AG09319 (cell line): ENCODE results near the gene DPY19L1.
"Not testable (repeated sequence)": the region's sequence is repeated elsewhere in the genome, so short reads cannot be mapped to it uniquely, and the experiment has no call there.

Experiments used
- DNase-seq: peaks from one replicate; pipeline ENCODE4 v3.0.0-alpha.2; 2010; ENCODE audit warnings: low read depth; ENCODE audit errors: extremely low read depth
- TF ChIP-seq, protein P1 (sequence below): IDR thresholded peaks from 2 replicates; pipeline ENCODE4 v1.5.1; 2011; ENCODE audit warnings: low read depth, mild to moderate bottlenecking, inconsistent platforms, low read length, moderate library complexity

DPY19L1 gene

GRCh38 chr7:34939175-34939574, 98.1 kb downstream of the DPY19L1 start:
- no peak for DNase-seq
- TF ChIP-seq, protein P1, sequence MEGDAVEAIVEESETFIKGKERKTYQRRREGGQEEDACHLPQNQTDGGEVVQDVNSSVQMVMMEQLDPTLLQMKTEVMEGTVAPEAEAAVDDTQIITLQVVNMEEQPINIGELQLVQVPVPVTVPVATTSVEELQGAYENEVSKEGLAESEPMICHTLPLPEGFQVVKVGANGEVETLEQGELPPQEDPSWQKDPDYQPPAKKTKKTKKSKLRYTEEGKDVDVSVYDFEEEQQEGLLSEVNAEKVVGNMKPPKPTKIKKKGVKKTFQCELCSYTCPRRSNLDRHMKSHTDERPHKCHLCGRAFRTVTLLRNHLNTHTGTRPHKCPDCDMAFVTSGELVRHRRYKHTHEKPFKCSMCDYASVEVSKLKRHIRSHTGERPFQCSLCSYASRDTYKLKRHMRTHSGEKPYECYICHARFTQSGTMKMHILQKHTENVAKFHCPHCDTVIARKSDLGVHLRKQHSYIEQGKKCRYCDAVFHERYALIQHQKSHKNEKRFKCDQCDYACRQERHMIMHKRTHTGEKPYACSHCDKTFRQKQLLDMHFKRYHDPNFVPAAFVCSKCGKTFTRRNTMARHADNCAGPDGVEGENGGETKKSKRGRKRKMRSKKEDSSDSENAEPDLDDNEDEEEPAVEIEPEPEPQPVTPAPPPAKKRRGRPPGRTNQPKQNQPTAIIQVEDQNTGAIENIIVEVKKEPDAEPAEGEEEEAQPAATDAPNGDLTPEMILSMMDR = no peak

DNA sequence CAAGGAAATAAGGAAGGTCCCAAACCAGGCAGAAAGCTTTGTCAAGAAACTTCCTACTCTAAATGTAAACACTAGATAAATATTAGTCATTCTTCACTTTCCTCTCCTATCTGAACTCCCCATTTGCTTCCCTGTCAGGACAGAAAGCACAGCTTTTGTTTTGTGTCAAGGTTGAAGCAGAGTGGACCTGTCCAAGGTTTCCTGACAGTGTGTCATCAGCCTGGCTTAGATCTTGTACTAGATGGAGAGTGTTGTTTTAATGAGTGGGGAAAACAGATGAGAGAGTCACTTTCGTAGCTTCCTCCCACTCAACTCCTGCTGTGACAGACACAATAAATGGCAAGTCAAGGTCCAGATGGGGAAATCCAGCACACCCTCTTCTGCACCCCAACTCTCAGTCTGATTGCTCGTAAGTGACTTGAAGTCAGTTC, 101.5 kb downstream of the DPY19L1 start:
- DNase-seq = not testable (repeated sequence)

GRCh38 chr7:34931739-34932138, 105.5 kb downstream of the DPY19L1 start:
- TF ChIP-seq, protein P1 = no peak
- no peak for DNase-seq

DNA sequence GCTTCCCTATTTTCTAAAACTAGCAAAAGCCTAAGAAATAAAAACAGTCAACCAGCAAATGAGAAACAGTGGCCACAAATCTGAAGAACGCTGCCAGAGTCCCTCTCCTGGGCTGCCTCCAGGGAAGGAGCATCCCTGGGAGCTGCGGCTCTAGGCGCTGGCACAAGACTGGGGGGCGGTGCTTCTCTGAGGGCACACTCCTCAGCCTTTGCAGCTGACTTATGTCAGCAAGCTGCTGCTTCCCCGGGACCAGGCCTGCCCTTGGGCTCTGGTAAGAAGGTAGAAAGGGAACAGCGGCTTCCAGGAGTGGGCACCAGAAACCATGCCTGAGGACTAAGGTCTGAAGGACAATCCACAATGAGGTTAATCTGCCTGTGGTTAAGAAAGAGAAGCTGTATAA, 107.5 kb downstream of the DPY19L1 start:
- not testable (repeated sequence) for DNase-seq

GRCh38 chr7:34928560-34928959, 108.7 kb downstream of the DPY19L1 start:
- TF ChIP-seq, protein P1 = no peak
- DNase-seq = no peak

DNA sequence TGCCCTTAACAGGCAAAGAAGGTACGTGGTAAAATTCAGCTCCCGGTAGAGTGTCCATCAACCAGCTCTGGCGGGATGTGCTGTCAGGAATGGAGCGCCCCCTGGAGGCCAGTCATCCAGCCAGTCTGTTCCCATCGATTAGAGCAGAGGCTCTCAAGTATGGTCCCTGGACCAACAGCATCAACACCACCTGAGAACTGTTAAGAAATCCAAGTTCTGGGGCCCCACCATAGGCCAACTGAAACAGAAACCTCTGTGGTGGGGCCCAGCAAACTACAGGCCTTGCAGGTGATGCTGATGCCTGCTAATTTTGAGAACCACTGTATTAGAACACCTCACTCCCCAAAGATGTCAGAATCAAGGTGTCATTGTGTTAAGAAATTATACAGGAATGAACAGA, 109.2 kb downstream of the DPY19L1 start:
- TF ChIP-seq, protein P1 = peak; percentile 34
- DNase-seq = no peak

- DNase-seq = not testable (repeated sequence)
Measured at GRCh38 chr7:34920470-34920869, 116.8 kb downstream of the DPY19L1 start.

DNA sequence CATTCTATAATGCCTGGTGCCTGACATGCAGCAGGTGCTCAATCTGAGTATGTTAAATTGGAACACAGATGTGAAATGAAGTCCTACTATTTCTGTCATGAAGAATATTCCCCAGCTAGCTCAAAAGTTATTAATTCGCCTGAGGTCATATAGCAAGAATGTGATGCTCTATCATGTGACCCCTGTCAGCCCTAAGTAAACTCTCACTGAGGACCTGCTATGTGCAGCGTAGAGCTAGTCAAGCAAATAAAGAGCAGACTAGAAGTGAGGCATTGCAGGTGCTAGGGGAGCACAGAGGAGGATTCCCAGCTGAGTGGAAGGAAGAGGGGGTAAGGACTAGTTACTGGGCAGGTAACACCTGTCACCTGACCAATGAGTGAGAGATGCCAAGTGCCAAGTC, 118.2 kb downstream of the DPY19L1 start:
- DNase-seq = not testable (repeated sequence)

DNA sequence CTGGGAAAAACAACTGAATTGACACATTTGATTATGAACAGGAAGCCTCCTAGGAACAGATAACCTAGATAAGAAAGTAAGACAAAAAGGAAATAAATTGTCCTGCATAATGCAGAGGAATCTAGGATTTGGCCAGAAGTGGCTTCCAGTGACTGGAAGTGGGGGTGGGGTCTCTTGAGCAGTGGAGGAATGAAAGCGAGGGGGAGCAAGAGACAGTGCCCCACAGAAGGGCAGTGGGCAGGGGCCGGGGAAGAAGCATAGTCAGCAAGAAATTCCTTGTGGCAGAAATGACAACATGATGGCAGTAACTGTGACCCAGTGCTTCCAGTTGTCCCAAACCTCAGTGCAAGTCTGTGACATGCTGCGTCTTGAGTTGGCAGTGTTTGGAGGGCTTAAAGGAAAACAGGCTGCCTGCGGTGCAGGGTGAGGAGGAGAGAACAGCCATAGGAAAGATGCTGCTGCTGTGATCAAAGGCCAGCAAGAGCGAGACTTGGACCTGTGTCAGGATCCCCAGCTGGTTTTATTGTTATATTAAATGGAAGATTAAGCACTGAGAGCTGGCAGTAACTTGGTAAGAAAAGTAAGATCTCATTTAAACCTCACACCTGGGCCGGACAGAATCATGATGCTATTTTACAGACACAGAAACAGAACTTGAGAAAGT, 119.0 kb downstream of the DPY19L1 start:
- DNase-seq = not testable (repeated sequence)

DNA sequence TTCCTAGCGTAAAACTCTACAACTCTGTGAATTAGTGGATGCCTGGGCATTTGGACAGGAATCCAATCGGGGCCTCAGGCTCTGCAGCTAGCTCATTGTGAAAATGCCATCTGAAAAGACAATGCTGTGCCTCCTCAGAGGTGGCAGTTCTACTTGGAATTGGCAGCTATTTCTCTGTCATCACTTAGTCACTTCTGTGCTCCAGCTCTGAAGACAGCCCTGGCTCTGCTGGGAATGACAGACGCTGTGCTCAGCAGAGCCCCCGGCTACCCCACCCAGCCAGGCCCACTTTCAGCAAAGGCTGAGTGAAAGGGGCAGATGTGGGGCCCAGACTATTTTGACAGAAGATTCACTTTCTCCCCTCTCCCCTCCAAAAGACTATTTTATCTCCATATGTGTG, 119.8 kb downstream of the DPY19L1 start:
- not testable (repeated sequence) for DNase-seq

DNA sequence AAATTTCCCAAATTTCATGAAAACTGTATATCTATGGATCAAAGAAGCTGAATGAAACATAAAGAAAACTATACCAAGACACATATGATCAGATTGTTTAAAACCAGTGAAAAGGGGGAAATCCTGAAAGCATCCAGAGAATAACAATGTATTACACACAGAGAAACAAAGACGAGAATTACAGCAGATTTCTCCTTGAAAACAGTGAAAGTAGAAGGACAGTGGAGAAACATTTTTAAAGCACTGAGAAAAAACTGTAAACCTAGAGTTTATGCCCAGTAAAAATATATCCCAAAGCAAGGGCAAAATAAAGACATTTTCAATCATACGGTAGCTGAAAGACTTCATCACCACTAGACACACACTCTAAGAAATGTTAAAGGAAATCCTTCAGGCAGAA, 121.0 kb downstream of the DPY19L1 start:
- TF ChIP-seq, protein P1 = no peak
- no peak for DNase-seq
